Tibial artery (tissue), 4 donors: Measurements from ENCODE around the gene KLK6.

Experiments
- DNase-seq, 2 donors: peaks; one replicate each; pipeline ENCODE4 v3.0.0-alpha.2; 2019
- H3K27ac ChIP-seq, 2 donors: fragments of 200-600 bp; sonication (generic) in 1 of 2; 1 replicate in 1 of 2; 2 replicates in 1 of 2; pipeline ENCODE4 v1.5.1; 2018 to 2019; ENCODE audit warnings: mild to moderate bottlenecking in 1 of 2
- H3K27me3 ChIP-seq, 2 donors: fragments of 200-600 bp; sonication (generic) in 1 of 2; one replicate each; pipeline versions ENCODE4 v1.5.1 to v1.6.0; 2016 to 2019
- H3K36me3 ChIP-seq, 3 donors: fragments of 200-600 bp; sonication (generic) in 2 of 3; one replicate each; pipeline ENCODE4 v1.5.1; 2016 to 2019; ENCODE audit warnings: mild to moderate bottlenecking in 2 of 3
- H3K4me1 ChIP-seq, 4 donors: fragments of 200-600 bp; sonication (generic) in 2 of 4; 1 replicate in 3 of 4; 2 replicates in 1 of 4; pipeline ENCODE4 v1.5.1; 2016 to 2019
- H3K4me3 ChIP-seq, 2 donors: fragments of 200-600 bp; sonication (generic) in 1 of 2; 1 replicate in 1 of 2; 2 replicates in 1 of 2; pipeline ENCODE4 v1.5.1; 2018 to 2019; ENCODE audit warnings: mild to moderate bottlenecking in 2 of 2
- H3K9me3 ChIP-seq, 3 donors: fragments of 200-600 bp; sonication (generic) in 1 of 3; one replicate each; pipeline ENCODE4 v1.5.1; 2016 to 2019
- intact Hi-C: fragments of 100-400 bp; cut with DNase I; formaldehyde crosslinking; loops from one replicate; pipeline ENCODE4 v1.15.0; 2023; ENCODE audit warnings: low total_unique reads
- TF ChIP-seq, protein P1 (sequence below), 2 experiments: fragments of 200-600 bp in 1 of 2; fragments of 450-650 bp in 1 of 2; IDR thresholded peaks; one replicate each; pipeline ENCODE4 v1.5.1; 2017 to 2019; ENCODE audit warnings: antibody characterized with exemption in 2 of 2, mild to moderate bottlenecking in 1 of 2, moderate library complexity in 1 of 2

Gene KLK6

DNA sequence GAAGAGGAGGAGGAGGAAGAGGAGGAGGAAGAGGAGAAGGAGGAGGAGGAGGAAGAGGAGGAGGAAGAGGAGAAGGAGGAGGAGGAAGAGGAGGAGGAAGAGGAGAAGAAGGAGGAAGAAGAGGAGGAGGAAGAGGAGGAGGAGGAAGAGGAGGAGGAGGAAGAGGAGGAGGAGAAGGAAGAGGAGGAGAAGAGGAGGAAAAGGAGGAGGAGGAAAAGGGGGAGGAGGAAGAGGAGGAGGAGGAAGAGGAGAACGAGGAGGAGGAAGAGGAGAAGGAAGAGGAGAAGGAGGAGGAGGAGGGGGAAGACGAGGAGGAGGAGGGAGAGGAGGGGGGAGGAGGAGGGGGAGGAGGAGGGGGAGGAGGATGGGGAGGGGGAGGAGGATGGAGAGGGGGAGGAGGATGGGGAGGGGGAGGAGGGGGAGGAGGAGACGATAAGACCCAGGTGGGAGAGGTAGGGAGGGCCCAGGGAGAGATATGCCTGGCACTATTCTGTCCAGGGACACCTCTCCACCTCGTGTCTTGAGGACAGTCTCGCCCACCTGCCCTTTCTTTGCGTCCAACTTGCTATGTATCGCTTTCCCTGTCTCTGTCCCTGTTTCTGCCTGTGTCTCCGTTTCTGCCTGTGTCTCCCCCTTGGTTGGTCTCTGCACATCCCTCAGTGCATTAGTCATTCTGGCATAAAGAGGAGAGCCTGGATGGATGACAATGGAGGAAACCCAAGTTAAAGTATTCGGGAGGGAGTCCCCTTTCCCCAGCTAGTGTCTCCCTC lies 9.5 kb downstream of the KLK6 start:
- H3K27me3 ChIP-seq, result peaks cover 0 to 3% of the 10 kb centered on the region in 2 donors
- no peak for DNase-seq
- no peaks in the 10 kb centered on the region for H3K36me3 ChIP-seq
- H3K4me3 ChIP-seq, result no peak overlapping the region
- TF ChIP-seq, protein P1, sequence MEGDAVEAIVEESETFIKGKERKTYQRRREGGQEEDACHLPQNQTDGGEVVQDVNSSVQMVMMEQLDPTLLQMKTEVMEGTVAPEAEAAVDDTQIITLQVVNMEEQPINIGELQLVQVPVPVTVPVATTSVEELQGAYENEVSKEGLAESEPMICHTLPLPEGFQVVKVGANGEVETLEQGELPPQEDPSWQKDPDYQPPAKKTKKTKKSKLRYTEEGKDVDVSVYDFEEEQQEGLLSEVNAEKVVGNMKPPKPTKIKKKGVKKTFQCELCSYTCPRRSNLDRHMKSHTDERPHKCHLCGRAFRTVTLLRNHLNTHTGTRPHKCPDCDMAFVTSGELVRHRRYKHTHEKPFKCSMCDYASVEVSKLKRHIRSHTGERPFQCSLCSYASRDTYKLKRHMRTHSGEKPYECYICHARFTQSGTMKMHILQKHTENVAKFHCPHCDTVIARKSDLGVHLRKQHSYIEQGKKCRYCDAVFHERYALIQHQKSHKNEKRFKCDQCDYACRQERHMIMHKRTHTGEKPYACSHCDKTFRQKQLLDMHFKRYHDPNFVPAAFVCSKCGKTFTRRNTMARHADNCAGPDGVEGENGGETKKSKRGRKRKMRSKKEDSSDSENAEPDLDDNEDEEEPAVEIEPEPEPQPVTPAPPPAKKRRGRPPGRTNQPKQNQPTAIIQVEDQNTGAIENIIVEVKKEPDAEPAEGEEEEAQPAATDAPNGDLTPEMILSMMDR (IDR thresholded peaks at IDR 0.05), result no peak
- no peaks in the 10 kb centered on the region for H3K9me3 ChIP-seq
- H3K27ac ChIP-seq, result no peak overlapping the region
- no peaks in the 10 kb centered on the region for H3K4me1 ChIP-seq
- intact Hi-C loops, result no loop called here

DNA sequence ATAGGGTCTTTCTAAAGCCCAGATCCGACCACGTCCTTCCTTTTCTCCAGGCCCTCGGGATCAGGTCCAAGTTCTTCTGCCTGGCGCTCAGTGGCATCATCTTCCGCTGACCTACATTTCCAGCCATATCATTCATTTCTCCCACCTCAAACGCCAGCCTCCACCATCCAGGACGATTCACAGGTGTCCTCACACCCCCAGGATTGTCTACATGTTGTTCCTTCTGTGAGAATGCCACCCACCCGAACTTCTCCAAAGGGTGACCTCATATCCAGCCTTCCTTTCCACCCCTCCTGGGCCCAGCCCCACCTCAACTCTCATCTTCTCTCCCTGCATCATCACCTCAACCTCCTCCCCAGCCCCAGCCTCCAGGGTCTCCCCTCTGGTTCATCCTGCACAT lies 11.8 kb downstream of the KLK6 start:
- H3K27ac ChIP-seq, result no peak overlapping the region
- H3K4me1 ChIP-seq, result no peaks in the 10 kb centered on the region
- intact Hi-C loops, result no loop called here
- TF ChIP-seq, protein P1 (IDR thresholded peaks at IDR 0.05), result no peak
- no peak overlapping the region for H3K4me3 ChIP-seq
- DNase-seq, result no peak
- no peaks in the 10 kb centered on the region for H3K36me3 ChIP-seq
- no peaks in the 10 kb centered on the region for H3K9me3 ChIP-seq
- H3K27me3 ChIP-seq, result no peaks in the 10 kb centered on the region

DNA sequence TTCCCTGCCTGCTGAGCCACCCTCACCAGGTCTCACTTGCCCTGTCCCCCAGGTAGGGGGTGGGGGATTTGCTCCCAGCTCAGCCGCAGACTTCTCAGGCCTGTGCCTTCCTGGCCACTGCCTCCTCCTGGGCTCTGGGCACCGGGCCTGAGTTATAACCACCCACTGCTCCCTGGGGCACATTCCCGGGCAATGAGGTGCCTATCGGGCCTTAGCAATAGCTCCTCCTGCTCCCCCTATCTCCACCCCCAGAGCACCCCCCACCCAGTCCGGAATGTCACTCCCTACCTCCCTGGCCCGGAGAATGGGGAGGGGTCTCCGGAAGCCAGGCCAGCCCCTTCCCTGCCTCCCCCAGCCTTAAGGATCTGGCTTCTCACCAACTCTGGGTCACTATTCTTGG lies 16.5 kb downstream of the KLK6 start, which contains the start of gene KLK5:
Gene KLK5 (minus strand): TSS at position 129 of the 400 bp plus-strand sequence. CDS start 381 bp downstream, outside the sequence.
- Histone ChIP-seq H3K9me3 (no peaks in the 10 kb centered on the region), H3K4me1 (no peaks in the 10 kb centered on the region), H3K36me3 (no peaks in the 10 kb centered on the region), H3K27ac (no peak within 1 kb of the TSS), H3K27me3 (peaks cover 0 to 8% of the 10 kb centered on the region in 2 donors), H3K4me3 (no peak within 1 kb of the TSS)
- intact Hi-C loops, result no loop called here
- TF ChIP-seq, protein P1 (IDR thresholded peaks at IDR 0.05), result no peak
- no peak for DNase-seq

DNA sequence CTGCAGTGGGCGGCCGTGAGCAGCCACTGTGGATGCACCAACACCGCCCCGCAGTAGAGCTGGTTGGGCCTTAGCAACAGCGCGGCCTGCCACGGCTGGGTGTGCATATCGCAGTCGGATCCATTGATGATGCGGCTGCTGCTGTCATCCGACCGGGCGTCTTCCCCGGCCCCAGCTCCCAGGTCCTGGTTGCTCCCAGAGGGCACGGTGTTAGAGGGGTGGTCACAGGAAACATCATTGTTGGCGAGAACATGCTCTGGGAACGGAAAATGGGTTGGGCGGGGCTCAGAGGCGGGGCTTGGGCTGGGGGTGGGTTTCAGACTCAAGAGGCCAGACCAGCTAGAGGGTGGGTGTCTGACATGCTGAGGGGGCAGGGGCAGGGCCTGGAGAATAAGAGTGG lies 19.5 kb downstream of the KLK6 start:
- no peak for DNase-seq
- Histone ChIP-seq H3K9me3 (no peaks in the 10 kb centered on the region), H3K27me3 (peaks cover 0 to 8% of the 10 kb centered on the region in 2 donors), H3K4me3 (no peak overlapping the region), H3K27ac (no peak overlapping the region), H3K4me1 (no peaks in the 10 kb centered on the region), H3K36me3 (no peaks in the 10 kb centered on the region)
- TF ChIP-seq, protein P1 (IDR thresholded peaks at IDR 0.05), result no peak
- intact Hi-C loops, result no loop called here

DNA sequence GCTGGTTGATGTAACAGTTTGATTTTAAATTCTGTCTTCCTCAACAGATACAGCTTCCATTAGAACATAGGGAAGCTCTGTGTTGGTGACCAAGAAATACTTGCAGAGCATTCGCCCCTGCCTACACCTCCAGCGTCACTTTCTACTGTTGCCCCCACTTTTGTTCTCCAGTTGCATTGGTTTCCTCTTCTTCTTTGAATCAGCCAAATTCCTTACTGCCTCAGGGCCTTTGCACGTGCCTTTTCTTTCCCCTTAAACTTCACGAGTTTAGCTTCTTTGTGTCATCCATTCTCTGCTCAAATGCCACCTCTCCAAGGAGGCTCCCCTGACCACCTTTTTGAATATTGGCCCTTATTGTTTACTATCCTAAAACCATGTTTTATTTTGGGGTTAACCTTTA lies 22.3 kb downstream of the KLK6 start:
- H3K27me3 ChIP-seq, result peaks cover 0 to 8% of the 10 kb centered on the region in 2 donors
- intact Hi-C loops, result no loop called here
- H3K9me3 ChIP-seq, result no peaks in the 10 kb centered on the region

More for the DNA sequence above, 22.3 kb downstream of the KLK6 start:
- H3K36me3 ChIP-seq, result no peaks in the 10 kb centered on the region
- no peaks in the 10 kb centered on the region for H3K4me1 ChIP-seq
- TF ChIP-seq, protein P1 (IDR thresholded peaks at IDR 0.05), result no peak
- no peak overlapping the region for H3K4me3 ChIP-seq
- no peak for DNase-seq
- H3K27ac ChIP-seq, result no peak overlapping the region
